Adrenal gland (tissue), 5 donors: Measurements from ENCODE around the gene ARSI.

ENCODE experiments used
- POLR2A ChIP-seq, 2 donors: fragments of 450-650 bp; IDR thresholded peaks; one replicate each; pipeline ENCODE4 v1.6.1; 2017; ENCODE audit warnings: antibody characterized with exemption in 2 of 2, mild to moderate bottlenecking in 2 of 2, moderate library complexity in 1 of 2
- TF ChIP-seq, protein P1 (sequence below), 6 experiments: fragments of 450-650 bp in 4 of 6; fragments of 200-600 bp in 2 of 6; sonication (generic) in 1 of 6; IDR thresholded peaks; 1 replicate in 5 of 6; 2 replicates in 1 of 6; pipeline versions ENCODE4 v1.5.1 to v1.8.0; 2016 to 2021; ENCODE audit warnings: antibody characterized with exemption in 6 of 6, mild to moderate bottlenecking in 2 of 6, moderate library complexity in 1 of 6
- donor health status: DM: no; HTN: no; CAD: no.

DNA sequence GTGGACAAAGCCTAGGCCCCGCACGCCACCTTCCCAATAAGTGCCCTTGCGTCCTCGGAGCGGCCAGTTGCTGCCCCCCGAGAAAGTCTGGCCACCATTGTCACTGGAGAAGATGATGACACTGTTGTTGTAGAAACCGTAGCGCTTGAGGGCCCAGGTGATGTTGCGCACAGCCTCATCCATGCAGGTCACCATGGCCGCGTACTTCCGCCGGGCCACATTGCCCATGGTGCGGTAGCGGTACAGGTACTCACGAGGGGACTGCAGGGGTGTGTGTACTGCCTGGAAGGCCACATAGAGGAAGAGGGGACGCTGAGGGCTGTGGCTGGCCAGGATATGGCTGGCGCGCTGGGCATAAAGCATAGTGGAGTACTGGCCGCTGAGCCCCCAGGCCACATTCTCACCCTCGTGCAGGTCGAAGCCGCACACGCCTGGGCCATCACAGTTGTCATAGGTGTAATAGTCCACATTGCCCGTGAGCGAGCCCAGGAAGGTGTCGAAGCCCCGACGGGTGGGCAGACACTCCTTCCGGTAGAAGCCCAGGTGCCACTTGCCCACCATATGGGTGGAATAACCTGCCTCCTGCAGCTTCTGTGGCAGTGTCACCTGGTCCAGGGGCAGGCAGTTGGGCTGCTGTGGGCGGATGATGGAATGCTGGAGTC lies 4.6 kb downstream of the ARSI start:
- TF ChIP-seq, protein P1, sequence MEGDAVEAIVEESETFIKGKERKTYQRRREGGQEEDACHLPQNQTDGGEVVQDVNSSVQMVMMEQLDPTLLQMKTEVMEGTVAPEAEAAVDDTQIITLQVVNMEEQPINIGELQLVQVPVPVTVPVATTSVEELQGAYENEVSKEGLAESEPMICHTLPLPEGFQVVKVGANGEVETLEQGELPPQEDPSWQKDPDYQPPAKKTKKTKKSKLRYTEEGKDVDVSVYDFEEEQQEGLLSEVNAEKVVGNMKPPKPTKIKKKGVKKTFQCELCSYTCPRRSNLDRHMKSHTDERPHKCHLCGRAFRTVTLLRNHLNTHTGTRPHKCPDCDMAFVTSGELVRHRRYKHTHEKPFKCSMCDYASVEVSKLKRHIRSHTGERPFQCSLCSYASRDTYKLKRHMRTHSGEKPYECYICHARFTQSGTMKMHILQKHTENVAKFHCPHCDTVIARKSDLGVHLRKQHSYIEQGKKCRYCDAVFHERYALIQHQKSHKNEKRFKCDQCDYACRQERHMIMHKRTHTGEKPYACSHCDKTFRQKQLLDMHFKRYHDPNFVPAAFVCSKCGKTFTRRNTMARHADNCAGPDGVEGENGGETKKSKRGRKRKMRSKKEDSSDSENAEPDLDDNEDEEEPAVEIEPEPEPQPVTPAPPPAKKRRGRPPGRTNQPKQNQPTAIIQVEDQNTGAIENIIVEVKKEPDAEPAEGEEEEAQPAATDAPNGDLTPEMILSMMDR (IDR thresholded peaks at IDR 0.05) = no peak
- no peak for TF ChIP-seq POLR2A (IDR thresholded peaks at IDR 0.05)
